ENCODE measurements around the gene SEMA4C. TPM values are rescaled to one million over a fixed set of nuclear protein-coding genes. Genes with fewer than 3 reads are reported as not detected.
"Not testable (repeated sequence)": the region's sequence is repeated elsewhere in the genome, so short reads cannot be mapped to it uniquely, and the experiment has no call there.

The SEMA4C gene
- polyA plus RNA-seq, 2 of the 4 experiments (the other 2 are of a cell fraction), result 11.0 to 14.4 TPM

DNA sequence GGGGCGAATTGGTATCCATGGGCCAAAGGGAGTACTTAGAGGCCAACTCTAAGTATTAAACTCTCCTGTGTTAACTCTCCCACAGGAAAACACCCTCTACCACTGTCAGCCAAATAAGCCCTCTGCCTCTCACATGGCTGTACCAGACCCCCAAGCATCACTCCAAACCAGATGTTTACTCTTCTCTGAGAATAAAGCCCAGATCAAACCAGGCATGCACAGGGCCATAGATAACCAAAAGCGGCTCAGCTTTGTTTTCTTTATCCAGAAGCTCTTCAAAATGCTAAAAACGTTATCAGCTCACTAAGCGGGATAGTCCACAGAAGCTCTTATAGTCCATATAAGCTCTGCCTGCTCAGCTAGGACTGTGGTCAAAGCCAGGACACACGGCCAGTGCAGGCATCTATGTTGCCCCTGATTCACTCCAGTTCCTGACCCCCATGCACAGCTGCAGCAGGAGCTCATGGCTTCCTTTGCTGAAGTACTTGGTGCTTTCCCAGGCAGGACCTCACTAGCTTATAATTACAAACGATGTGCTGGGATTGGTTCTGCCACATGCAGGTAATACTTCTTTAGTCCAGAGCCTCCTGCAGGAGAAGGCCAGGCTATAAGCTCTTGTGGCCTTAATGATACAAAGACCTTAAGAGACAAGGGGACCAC lies 21.0 kb upstream of the SEMA4C start (continued):
- TF ChIP-seq, protein P1, sequence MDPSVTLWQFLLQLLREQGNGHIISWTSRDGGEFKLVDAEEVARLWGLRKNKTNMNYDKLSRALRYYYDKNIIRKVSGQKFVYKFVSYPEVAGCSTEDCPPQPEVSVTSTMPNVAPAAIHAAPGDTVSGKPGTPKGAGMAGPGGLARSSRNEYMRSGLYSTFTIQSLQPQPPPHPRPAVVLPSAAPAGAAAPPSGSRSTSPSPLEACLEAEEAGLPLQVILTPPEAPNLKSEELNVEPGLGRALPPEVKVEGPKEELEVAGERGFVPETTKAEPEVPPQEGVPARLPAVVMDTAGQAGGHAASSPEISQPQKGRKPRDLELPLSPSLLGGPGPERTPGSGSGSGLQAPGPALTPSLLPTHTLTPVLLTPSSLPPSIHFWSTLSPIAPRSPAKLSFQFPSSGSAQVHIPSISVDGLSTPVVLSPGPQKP (IDR thresholded peaks at IDR 0.05; ENCODE audit: low read depth, low read length), result no peak
- TF ChIP-seq MAFK (IDR thresholded peaks at IDR 0.05; ENCODE audit: partially characterized antibody), result no peak
- no peak for TF ChIP-seq TP53 (CRISPR knock-in tag; IDR thresholded peaks at IDR 0.05)

DNA sequence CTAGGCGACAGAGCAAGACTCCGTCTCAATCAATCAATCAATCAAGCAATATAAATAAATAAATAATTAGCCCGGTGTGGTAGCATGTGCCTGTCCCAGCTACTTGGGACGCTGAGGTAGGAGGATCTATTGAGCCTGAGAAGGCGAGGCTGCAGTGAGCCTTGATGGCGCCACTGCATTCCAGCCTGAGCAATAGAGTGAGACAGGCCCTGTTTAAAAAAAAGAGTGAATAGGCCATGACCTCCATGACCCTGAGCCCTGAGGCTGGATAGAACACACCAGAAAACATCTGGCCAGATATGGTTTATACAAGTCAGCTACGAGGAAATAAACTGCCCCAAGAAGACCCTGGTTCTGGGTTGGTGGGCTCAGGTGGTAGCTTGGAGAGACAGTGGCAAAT lies 20.4 kb upstream of the SEMA4C start:
- 88% methylated on average over 7 of the region's 7 CpGs for WGBS (ENCODE audit: missing lambda C conversion rate)
- H3K9me3 ChIP-seq, result no peaks in the 10 kb centered on the region
- peaks cover 8% of the 10 kb centered on the region for H3K4me1 ChIP-seq
- DNase-seq (ENCODE audit: low read depth in 1 of 2, low spot score in 1 of 2) (no peak), ATAC-seq (no peak), FAIRE-seq (no peak)
- TF ChIP-seq RAD21 (conservative IDR thresholded peaks at IDR 0.05 in 1 of 2, IDR thresholded peaks at IDR 0.05 in 1 of 2), result no peak
- TF ChIP-seq HOXB5 (CRISPR knock-in tag; IDR thresholded peaks at IDR 0.05), result no peak
- TF ChIP-seq NFE2L2 (conservative IDR thresholded peaks at IDR 0.05; ENCODE audit: low read length), result no peak
- no peak for TF ChIP-seq EP300 (IDR thresholded peaks at IDR 0.05)
- TF ChIP-seq ZC3H11A (IDR thresholded peaks at IDR 0.05), result no peak
- TF ChIP-seq, protein P2, sequence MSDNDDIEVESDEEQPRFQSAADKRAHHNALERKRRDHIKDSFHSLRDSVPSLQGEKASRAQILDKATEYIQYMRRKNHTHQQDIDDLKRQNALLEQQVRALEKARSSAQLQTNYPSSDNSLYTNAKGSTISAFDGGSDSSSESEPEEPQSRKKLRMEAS (IDR thresholded peaks at IDR 0.05), result no peak
- no peak for TF ChIP-seq CHD4 (IDR thresholded peaks at IDR 0.05; ENCODE audit: borderline replicate concordance)
- TF ChIP-seq PHF8 (IDR thresholded peaks at IDR 0.05; ENCODE audit: borderline replicate concordance, low read depth), result no peak
- TF ChIP-seq KDM1A (IDR thresholded peaks at IDR 0.05; ENCODE audit: low read depth), result no peak
- TF ChIP-seq ZSCAN20 (CRISPR knock-in tag; IDR thresholded peaks at IDR 0.05), result no peak
- TF ChIP-seq, protein P3, sequence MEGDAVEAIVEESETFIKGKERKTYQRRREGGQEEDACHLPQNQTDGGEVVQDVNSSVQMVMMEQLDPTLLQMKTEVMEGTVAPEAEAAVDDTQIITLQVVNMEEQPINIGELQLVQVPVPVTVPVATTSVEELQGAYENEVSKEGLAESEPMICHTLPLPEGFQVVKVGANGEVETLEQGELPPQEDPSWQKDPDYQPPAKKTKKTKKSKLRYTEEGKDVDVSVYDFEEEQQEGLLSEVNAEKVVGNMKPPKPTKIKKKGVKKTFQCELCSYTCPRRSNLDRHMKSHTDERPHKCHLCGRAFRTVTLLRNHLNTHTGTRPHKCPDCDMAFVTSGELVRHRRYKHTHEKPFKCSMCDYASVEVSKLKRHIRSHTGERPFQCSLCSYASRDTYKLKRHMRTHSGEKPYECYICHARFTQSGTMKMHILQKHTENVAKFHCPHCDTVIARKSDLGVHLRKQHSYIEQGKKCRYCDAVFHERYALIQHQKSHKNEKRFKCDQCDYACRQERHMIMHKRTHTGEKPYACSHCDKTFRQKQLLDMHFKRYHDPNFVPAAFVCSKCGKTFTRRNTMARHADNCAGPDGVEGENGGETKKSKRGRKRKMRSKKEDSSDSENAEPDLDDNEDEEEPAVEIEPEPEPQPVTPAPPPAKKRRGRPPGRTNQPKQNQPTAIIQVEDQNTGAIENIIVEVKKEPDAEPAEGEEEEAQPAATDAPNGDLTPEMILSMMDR (IDR thresholded peaks at IDR 0.05), result no peak
- no peak for TF ChIP-seq ESRRA (IDR thresholded peaks at IDR 0.05; ENCODE audit: borderline replicate concordance, low read length)
- no peak for TF ChIP-seq CHD2 (IDR thresholded peaks at IDR 0.05; ENCODE audit: low read length, partially characterized antibody)
- TF ChIP-seq FOXS1 (CRISPR knock-in tag; IDR thresholded peaks at IDR 0.05), result no peak
- H3K4me2 ChIP-seq, result no peak overlapping the region
- CTCF ChIA-PET, result interaction anchor here (0.7 to 2.7 kb wide), 4 partner anchors 8 to 222 kb away, joined by 3 to 9 read pairs (median 5); partner anchors contain the start of gene ANKRD36
- H3K4me3 ChIP-seq, result no peak overlapping the region
- H3K27ac ChIP-seq, result no peak overlapping the region
- POLR2A ChIA-PET, result no interaction called here

DNA sequence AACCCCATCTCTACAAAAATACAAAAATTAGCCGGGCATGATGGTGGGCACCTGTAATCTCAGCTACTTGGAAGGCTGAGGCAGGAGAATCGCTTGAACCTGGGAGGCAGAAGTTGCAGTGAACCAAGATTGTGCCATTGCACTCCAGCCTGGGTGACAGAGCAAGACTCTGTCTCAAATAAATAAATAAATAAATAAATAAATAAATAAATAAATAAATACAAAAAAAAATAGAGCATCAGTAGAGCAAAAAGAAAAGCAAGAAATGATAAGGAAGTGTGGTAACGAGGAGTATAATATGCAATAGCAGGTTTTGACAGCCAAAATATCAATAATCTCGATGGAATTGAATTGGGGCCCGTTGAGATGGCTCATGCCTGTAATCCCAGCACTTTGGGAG lies 19.6 kb upstream of the SEMA4C start:
- TF ChIP-seq ZC3H11A (IDR thresholded peaks at IDR 0.05), result peak; percentile 94
- FAIRE-seq; H3K27ac ChIP-seq; H3K4me2 ChIP-seq; H3K4me1 ChIP-seq; H3K9me3 ChIP-seq; DNase-seq (ENCODE audit: low read depth in 1 of 2, low spot score in 1 of 2); H3K4me3 ChIP-seq; POLR2A ChIA-PET; ATAC-seq: not testable (repeated sequence)
- CTCF ChIA-PET, result interaction anchor here (0.7 to 2.7 kb wide), 5 partner anchors 11 to 223 kb away, joined by 3 to 9 read pairs (median 4); partner anchors contain the start of gene ANKRD36
- WGBS (ENCODE audit: missing lambda C conversion rate), result 74% methylated on average over 5 of the region's 5 CpGs
